T-helper 2 cell treated with Interferon-gamma antibody and Interleukin-4, amounts not matched to agents 5 μg/mL and 100 μg/mL, for 36 hours (primary cell): ENCODE data around the gene ZBTB46.

Experiments
- DNase-seq: peaks from one replicate; pipeline ENCODE4 v3.0.0; 2021; ENCODE audit warnings: low spot score
- H3K27ac Mint-ChIP-seq: one replicate; pipeline ENCODE4 v1.8.0; 2021; ENCODE audit warnings: mild to moderate bottlenecking, mixed read lengths
- H3K27me3 Mint-ChIP-seq: one replicate; pipeline ENCODE4 v1.8.0; 2021; ENCODE audit warnings: low read depth, mixed read lengths
- H3K36me3 Mint-ChIP-seq: one replicate; pipeline ENCODE4 v1.8.0; 2021; ENCODE audit warnings: low read depth, mixed read lengths
- H3K4me1 Mint-ChIP-seq: one replicate; pipeline ENCODE4 v1.8.0; 2021; ENCODE audit warnings: low read depth, mixed read lengths
- H3K4me3 Mint-ChIP-seq: one replicate; pipeline ENCODE4 v1.8.0; 2022; ENCODE audit warnings: mild to moderate bottlenecking, moderate library complexity, mixed read lengths
- H3K9me3 Mint-ChIP-seq: one replicate; pipeline ENCODE4 v1.8.0; 2021; ENCODE audit warnings: mixed read lengths

Gene ZBTB46

GRCh38 chr20:63836458-63837344 is 5.6 kb upstream of the ZBTB46 start:
- Mint-ChIP-seq H3K27ac (no peak overlapping the region), H3K27me3 (peaks cover 30% of the 10 kb centered on the region), H3K9me3 (no peaks in the 10 kb centered on the region), H3K4me3 (no peak overlapping the region), H3K4me1 (no peaks in the 10 kb centered on the region), H3K36me3 (no peaks in the 10 kb centered on the region)
- no peak for DNase-seq

DNA sequence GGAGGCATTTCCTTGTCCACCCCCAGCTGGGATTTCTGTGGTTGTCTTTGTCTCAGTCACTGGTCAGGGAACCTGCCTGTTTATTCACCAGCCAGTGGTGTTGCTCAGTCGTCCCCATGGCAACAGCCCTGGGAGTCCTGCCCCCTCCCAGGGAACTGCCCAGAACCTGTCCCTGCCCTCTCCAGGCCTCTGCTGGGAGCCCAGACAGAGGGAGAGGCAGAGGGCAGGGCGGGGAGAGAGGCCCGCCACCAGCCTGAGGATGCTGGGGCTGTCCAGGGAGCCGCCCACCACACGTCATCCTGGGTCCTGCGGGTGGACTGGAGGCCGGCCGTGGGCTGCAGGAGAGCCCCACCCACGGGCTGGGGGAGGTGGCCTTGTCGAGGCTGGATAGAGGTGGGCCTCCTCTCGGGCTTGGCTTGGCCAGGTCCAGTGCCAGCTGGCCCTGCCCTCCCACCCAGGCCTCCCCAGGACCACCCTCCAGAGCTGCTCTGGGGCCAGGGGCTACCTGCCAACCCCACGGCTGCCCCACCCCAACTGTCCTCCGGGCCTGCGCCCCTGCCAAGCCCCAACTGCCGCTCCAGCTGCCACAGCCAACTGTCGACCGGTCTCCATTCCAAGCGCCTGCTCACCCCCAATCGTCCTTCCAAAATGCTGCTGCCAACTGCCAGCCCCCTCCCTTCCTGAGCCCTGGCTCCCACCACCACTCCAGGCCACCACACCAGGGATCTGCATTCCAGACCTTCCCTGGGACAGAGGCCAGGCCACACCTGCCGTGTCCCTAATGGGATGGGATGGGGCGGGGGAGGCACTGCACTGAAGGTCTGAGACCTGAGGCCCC is 4.2 kb upstream of the ZBTB46 start:
- DNase-seq: no peak
- Mint-ChIP-seq H3K27me3 (peaks cover 27% of the 10 kb centered on the region), H3K4me1 (no peaks in the 10 kb centered on the region), H3K9me3 (no peaks in the 10 kb centered on the region), H3K36me3 (no peaks in the 10 kb centered on the region), H3K27ac (no peak overlapping the region), H3K4me3 (no peak overlapping the region)

DNA sequence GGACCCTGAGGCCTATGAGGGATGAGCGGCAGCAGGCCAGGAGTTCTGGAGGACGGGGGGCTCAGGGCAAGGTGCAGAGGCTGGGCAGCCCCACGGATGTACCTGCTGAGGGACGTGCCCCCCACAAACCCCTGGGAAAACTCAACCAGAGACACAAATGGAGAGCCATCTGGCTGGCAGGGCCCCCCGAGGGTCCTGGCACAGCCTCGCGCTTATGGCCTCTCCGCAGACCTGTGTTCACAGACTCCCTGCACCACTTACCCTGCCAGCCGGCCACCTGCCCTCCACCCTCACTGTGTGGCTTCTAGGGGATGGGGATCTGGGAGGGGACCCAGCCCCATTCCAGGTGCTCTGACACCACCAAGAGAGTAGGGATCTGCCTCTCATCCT is 3.4 kb upstream of the ZBTB46 start:
- no peak overlapping the region for H3K4me3 Mint-ChIP-seq
- H3K4me1 Mint-ChIP-seq: peaks cover 6% of the 10 kb centered on the region
- no peak for DNase-seq
- H3K27me3 Mint-ChIP-seq: peaks cover 33% of the 10 kb centered on the region
- H3K27ac Mint-ChIP-seq: no peak overlapping the region
- no peaks in the 10 kb centered on the region for H3K36me3 Mint-ChIP-seq
- no peaks in the 10 kb centered on the region for H3K9me3 Mint-ChIP-seq

- H3K4me1 Mint-ChIP-seq: peaks cover 8% of the 10 kb centered on the region
Observed at GRCh38 chr20:63833776-63834490, 2.9 kb upstream of the ZBTB46 start.

DNA sequence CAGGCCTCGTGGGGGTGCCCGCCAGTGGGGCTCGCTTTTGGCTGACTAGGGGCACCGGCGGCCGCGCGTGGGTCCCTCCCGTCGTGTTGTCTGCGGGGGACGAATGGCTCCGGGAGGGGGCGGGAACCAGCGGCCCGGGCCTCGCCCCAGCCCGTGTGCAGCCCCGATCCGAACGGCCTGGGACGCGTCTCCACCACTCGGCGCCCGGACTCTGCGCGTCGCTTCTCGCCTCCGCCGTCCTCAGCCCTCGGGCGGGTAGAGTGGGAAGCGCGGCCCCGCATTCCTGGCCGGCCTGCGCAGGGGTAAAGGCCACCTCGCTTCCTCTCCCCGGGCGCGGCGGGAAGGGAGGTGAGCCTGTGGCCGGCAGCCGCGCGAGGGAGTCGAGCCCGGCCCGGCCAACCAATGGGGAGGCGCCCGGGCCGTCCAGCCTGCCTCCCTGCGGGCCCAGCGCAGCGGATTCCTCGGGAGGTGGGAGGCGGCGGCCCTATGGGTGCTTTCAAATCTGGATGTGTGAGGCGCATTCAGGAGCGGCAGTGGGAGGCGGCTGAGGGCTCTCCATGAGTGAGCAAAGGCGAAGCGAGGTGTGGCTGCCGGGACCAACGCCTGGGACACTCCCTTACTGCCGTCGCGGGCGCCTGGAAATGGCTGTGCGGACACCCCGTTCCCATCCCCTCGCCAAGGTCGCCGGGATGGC is 1.1 kb upstream of the ZBTB46 start:
- H3K27me3 Mint-ChIP-seq: peaks cover 42% of the 10 kb centered on the region
- H3K4me3 Mint-ChIP-seq: peak overlapping the region; percentile 42
- DNase-seq: no peak

More at GRCh38 chr20:63833776-63834490, 2.9 kb upstream of the ZBTB46 start:
- H3K36me3 Mint-ChIP-seq: no peaks in the 10 kb centered on the region
- DNase-seq: no peak
- H3K4me3 Mint-ChIP-seq: no peak overlapping the region
- H3K9me3 Mint-ChIP-seq: no peaks in the 10 kb centered on the region
- H3K27ac Mint-ChIP-seq: no peak overlapping the region
- peaks cover 38% of the 10 kb centered on the region for H3K27me3 Mint-ChIP-seq

DNA sequence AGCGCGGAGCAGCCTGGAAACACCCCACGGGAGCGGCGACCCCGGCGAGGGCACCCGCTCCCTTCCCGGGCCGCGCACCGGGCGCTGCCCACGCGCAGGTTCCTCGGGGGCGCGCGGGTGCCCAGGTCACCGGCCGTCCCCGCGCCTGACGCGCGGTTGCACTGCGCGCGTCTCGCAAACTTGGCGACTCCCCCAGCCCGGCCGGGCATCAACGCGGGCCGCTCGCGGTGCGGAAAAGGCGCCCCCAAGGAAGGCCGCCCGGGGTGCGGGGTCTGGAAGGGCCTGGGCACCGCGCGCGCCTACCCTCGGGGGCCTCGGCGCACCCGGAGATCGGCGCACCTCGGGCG is 555 bp upstream of the ZBTB46 start:
- Mint-ChIP-seq H3K27me3 (peaks cover 46% of the 10 kb centered on the region), H3K4me1 (peaks cover 8% of the 10 kb centered on the region), H3K27ac (no peak overlapping the region), H3K36me3 (no peaks in the 10 kb centered on the region), H3K9me3 (no peaks in the 10 kb centered on the region), H3K4me3 (no peak overlapping the region)
- peak; percentile 9 for DNase-seq

More for the DNA sequence above, 1.1 kb upstream of the ZBTB46 start:
- H3K9me3 Mint-ChIP-seq: no peaks in the 10 kb centered on the region
- H3K4me1 Mint-ChIP-seq: peaks cover 8% of the 10 kb centered on the region
- no peak overlapping the region for H3K27ac Mint-ChIP-seq
- no peaks in the 10 kb centered on the region for H3K36me3 Mint-ChIP-seq

DNA sequence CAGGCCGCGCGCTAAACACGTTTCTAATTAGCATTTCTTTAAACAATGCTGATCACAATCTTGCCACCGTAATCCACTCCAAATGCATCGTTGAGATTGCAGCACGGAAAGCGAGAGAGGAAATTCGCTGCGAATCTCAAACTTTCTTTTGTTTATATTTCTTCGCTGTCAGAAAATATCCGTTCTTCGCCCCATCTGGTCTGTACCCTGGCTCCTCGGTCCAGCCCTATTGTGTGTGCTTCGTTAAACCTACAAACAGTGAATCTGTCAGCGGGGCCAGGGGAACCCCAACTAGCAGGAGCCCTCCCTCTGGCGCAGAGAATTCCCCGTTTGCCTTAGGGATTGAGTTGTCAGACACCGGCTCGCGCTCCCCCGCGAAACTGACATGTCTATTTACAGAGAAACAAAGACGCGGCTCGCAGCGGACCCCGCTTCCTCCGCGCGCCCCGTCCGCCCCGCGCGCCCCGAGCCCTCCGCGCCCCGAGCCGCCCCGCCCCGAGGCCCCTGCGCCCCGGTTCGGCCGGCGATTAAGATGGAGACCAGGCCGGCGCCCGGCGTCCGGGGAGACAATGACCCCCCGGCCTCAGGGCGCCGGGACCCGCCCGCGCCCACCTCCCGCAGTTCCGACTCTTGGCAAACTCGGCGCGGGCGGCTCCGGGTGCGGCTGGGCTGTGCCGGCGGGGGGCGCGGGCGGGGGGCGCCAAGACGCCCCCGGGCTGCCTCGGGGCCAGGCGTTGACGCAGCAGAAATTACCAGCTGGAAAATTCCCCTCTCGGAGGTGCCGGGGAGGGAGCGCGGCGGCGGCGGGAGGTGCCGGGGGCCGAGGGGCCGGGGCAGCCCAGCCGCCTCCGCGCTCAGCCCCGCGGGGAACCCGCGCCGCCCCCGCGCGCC is 874 bp downstream of the ZBTB46 start:
- peak overlapping the region; percentile 86 for H3K4me3 Mint-ChIP-seq
- H3K27ac Mint-ChIP-seq: peak overlapping the region; percentile 29
- H3K9me3 Mint-ChIP-seq: no peaks in the 10 kb centered on the region
- DNase-seq: peak; percentile 11
- no peaks in the 10 kb centered on the region for H3K36me3 Mint-ChIP-seq
- H3K4me1 Mint-ChIP-seq: peaks cover 8% of the 10 kb centered on the region
- peaks cover 55% of the 10 kb centered on the region for H3K27me3 Mint-ChIP-seq

DNA sequence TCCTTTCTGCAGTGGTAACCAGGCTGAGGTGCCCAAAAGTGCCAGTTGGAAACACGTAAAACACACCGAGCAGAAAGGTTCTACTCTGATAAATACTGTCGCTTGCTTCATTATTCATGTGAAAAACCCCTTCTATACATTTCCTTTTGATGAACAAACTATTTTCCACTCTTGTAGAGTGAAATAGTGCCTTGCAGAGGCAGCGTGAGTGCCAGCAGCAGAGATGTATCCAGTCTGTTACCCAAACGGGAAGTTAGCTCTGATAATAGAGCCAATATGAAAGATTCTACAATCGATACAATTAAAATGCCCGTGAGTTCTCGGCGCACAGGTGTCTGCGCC is 1.5 kb downstream of the ZBTB46 start:
- no peak for DNase-seq
- no peaks in the 10 kb centered on the region for H3K36me3 Mint-ChIP-seq
- H3K9me3 Mint-ChIP-seq: no peaks in the 10 kb centered on the region
- H3K4me1 Mint-ChIP-seq: peaks cover 8% of the 10 kb centered on the region
- peak overlapping the region; percentile 29 for H3K27ac Mint-ChIP-seq
- peaks cover 55% of the 10 kb centered on the region for H3K27me3 Mint-ChIP-seq
- peak overlapping the region; percentile 86 for H3K4me3 Mint-ChIP-seq

DNA sequence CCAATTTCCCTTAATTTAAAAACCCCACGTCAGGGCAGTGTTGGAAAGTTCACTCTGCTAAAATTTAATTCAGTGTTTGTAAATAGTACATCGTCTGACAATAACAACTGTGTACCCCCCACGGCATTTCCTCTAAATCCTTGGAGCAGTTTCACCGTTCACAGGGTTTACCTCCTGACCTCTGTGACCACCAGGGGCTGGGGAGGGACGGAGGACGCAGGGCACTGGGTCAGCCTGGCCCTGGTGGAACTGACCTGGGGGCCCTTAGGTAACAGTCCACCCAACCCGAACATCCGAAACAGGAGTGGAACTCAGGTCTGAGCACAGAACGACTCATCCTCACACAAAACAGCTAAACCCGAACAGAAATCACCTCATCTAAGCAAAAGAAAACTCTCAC is 2.1 kb downstream of the ZBTB46 start:
- no peaks in the 10 kb centered on the region for H3K9me3 Mint-ChIP-seq
- H3K4me1 Mint-ChIP-seq: peaks cover 8% of the 10 kb centered on the region
- H3K27me3 Mint-ChIP-seq: peaks cover 54% of the 10 kb centered on the region
- H3K36me3 Mint-ChIP-seq: no peaks in the 10 kb centered on the region
- H3K4me3 Mint-ChIP-seq: no peak overlapping the region
- DNase-seq: no peak
- H3K27ac Mint-ChIP-seq: no peak overlapping the region

DNA sequence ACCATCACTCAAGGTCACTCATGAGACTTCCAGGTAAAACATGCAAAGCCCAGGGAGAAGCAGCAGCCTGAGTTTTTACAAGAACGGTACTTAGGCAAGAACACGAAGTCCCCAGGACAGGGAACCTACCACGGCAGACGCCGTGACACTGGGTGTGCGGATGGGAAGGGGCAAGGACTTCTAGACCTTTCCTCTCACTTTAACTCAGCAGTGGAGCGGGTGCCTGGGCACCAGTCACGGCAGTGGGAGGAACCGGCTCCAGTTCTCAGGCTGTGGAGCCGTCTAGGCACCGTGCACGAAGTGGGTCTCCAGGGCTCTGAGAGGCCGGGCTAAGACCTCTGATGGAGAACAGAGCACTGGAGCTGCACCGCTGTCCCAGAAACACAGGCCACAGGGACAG is 2.5 kb downstream of the ZBTB46 start:
- Mint-ChIP-seq H3K27me3 (peaks cover 54% of the 10 kb centered on the region), H3K27ac (no peak overlapping the region)

DNA sequence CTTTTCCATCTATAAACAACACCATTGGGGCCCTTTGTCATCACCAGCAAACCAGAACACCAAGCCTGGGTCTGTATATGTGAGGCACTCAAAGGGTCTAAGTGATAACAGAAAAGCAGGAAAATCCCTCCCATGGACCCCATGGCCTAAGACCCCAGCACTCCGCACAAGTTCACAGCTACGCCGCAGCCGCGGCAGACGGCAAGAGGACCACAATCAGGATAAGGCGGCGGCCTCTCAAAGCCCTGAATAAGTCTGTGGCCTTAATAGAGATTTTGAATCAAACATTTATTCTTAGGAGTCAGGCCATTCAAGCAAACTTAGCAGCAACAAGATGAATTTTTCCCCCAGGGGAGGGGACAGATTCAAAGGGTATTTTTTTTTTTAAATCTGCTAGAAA is 2.9 kb downstream of the ZBTB46 start:
- H3K4me3 Mint-ChIP-seq: no peak overlapping the region
- H3K27ac Mint-ChIP-seq: no peak overlapping the region
- peaks cover 50% of the 10 kb centered on the region for H3K27me3 Mint-ChIP-seq
- peaks cover 8% of the 10 kb centered on the region for H3K4me1 Mint-ChIP-seq
- no peaks in the 10 kb centered on the region for H3K36me3 Mint-ChIP-seq
- H3K9me3 Mint-ChIP-seq: no peaks in the 10 kb centered on the region
- no peak for DNase-seq

More for the DNA sequence above, 2.5 kb downstream of the ZBTB46 start:
- Mint-ChIP-seq H3K4me1 (peaks cover 8% of the 10 kb centered on the region), H3K9me3 (no peaks in the 10 kb centered on the region), H3K36me3 (no peaks in the 10 kb centered on the region), H3K4me3 (no peak overlapping the region)
- DNase-seq: no peak

GRCh38 chr20:63826753-63827152 is 4.3 kb downstream of the ZBTB46 start:
- Mint-ChIP-seq H3K27ac (no peak overlapping the region), H3K4me1 (peaks cover 8% of the 10 kb centered on the region), H3K4me3 (no peak overlapping the region), H3K27me3 (peaks cover 42% of the 10 kb centered on the region), H3K9me3 (no peaks in the 10 kb centered on the region), H3K36me3 (no peaks in the 10 kb centered on the region)
- no peak for DNase-seq
